ENCODE measurements around the gene HSDL1.

The HSDL1 gene

GRCh38 chr16:84082110-84082509 lies 62.9 kb downstream of the HSDL1 start:
- DNase-seq (ENCODE audit: low spot score): no peak

GRCh38 chr16:84081446-84081989 lies 63.5 kb downstream of the HSDL1 start:
- DNase-seq (ENCODE audit: low spot score): no peak

- no peak for DNase-seq (ENCODE audit: low spot score)
Measured at GRCh38 chr16:84080813-84081212, 64.2 kb downstream of the HSDL1 start.

- no peak for DNase-seq (ENCODE audit: low spot score)
Measured at GRCh38 chr16:84080378-84080777, 64.6 kb downstream of the HSDL1 start.

- DNase-seq (ENCODE audit: low spot score): no peak
Measured at GRCh38 chr16:84079664-84080063, 65.3 kb downstream of the HSDL1 start.

- DNase-seq (ENCODE audit: low spot score): no peak
Measured at GRCh38 chr16:84075376-84075775, 69.6 kb downstream of the HSDL1 start.

GRCh38 chr16:84074721-84075120 lies 70.3 kb downstream of the HSDL1 start:
- DNase-seq (ENCODE audit: low spot score): no peak

Measured in NAMALWA (cell line).